ENCODE data around the gene CLEC4F. TPM values are rescaled to one million over a fixed set of nuclear protein-coding genes. Genes with fewer than 3 reads are reported as not detected.
A peak's percentile ranks its signal among the peaks of the same experiment; 100 is the strongest.

CLEC4F gene
- total RNA-seq, 2 experiments from 2014 or later, result not detected

- Mint-ChIP-seq H3K27ac (no peak overlapping the region), H3K4me1 (ENCODE audit: low read depth) (peaks cover 2% of the 10 kb centered on the region), H3K27me3 (peaks cover 11% of the 10 kb centered on the region), H3K9me3 (no peaks in the 10 kb centered on the region), H3K4me3 (no peak overlapping the region), H3K36me3 (ENCODE audit: low read depth) (no peaks in the 10 kb centered on the region)
- TF ChIP-seq, protein P1, sequence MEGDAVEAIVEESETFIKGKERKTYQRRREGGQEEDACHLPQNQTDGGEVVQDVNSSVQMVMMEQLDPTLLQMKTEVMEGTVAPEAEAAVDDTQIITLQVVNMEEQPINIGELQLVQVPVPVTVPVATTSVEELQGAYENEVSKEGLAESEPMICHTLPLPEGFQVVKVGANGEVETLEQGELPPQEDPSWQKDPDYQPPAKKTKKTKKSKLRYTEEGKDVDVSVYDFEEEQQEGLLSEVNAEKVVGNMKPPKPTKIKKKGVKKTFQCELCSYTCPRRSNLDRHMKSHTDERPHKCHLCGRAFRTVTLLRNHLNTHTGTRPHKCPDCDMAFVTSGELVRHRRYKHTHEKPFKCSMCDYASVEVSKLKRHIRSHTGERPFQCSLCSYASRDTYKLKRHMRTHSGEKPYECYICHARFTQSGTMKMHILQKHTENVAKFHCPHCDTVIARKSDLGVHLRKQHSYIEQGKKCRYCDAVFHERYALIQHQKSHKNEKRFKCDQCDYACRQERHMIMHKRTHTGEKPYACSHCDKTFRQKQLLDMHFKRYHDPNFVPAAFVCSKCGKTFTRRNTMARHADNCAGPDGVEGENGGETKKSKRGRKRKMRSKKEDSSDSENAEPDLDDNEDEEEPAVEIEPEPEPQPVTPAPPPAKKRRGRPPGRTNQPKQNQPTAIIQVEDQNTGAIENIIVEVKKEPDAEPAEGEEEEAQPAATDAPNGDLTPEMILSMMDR (IDR thresholded peaks at IDR 0.05), result no peak
- ATAC-seq, result no peak
- DNase-seq, result no peak
- intact Hi-C loops (cut with micrococcal nuclease), result no loop called here
- ChIA-PET POLR2A (no interaction called here), CTCF (interaction anchor here (1.1 to 3.0 kb wide), 7 partner anchors 12 to 163 kb away, joined by 3 to 10 read pairs (median 4); no protein-coding TSS in a partner anchor)
Observed at GRCh38 chr2:70797506-70797905, 22.9 kb downstream of the CLEC4F start.

GRCh38 chr2:70796262-70796661, 24.1 kb downstream of the CLEC4F start:
- Mint-ChIP-seq H3K27me3 (peaks cover 21% of the 10 kb centered on the region), H3K36me3 (ENCODE audit: low read depth) (no peaks in the 10 kb centered on the region), H3K4me1 (ENCODE audit: low read depth) (peaks cover 2% of the 10 kb centered on the region), H3K4me3 (no peak overlapping the region), H3K27ac (no peak overlapping the region), H3K9me3 (no peaks in the 10 kb centered on the region)
- no peak for DNase-seq
- intact Hi-C loops (cut with micrococcal nuclease), result no loop called here
- POLR2A ChIA-PET, result no interaction called here
- no peak for ATAC-seq
- TF ChIP-seq, protein P1 (IDR thresholded peaks at IDR 0.05), result no peak
- CTCF ChIA-PET, result interaction anchor here (0.8 to 3.0 kb wide), 8 partner anchors 11 to 164 kb away, joined by 3 to 10 read pairs (median 4); no protein-coding TSS in a partner anchor

- Mint-ChIP-seq H3K9me3 (no peaks in the 10 kb centered on the region), H3K4me3 (no peak overlapping the region), H3K36me3 (ENCODE audit: low read depth) (no peaks in the 10 kb centered on the region), H3K27ac (no peak overlapping the region), H3K27me3 (peaks cover 26% of the 10 kb centered on the region), H3K4me1 (ENCODE audit: low read depth) (peaks cover 4% of the 10 kb centered on the region)
- intact Hi-C loops (cut with micrococcal nuclease), result no loop called here
- ATAC-seq, result peak; percentile 51
- ChIA-PET POLR2A (no interaction called here), CTCF (interaction anchor here (0.8 to 3.0 kb wide), 5 partner anchors 27 to 153 kb away, joined by 3 to 10 read pairs (median 5); no protein-coding TSS in a partner anchor)
- peak; percentile 48 for DNase-seq
- TF ChIP-seq, protein P1 (IDR thresholded peaks at IDR 0.05), result no peak
Observed at GRCh38 chr2:70795164-70795995, 25.0 kb downstream of the CLEC4F start.

DNA sequence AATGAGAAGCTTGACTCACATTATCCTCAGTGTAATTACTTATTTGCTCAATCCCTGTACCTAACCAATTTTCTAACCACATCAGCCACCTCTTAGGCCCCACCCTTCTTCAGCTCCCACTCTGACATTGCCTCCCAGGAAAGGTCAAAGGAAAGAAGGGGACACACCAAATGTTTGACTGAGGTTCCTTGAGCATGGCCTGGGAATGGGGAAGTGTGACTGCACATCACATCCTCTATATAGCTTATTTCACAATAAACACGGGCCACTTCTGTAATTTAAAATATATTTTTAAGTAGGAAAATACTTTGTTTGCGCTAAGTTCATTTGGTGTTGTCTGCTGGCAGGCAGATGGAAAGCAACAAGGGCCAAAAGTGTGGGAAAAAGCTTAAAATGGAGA, 26.9 kb downstream of the CLEC4F start:
- TF ChIP-seq, protein P1 (IDR thresholded peaks at IDR 0.05), result no peak
- intact Hi-C loops (cut with micrococcal nuclease), result no loop called here
- H3K27ac Mint-ChIP-seq, result no peak overlapping the region
- peaks cover 33% of the 10 kb centered on the region for H3K27me3 Mint-ChIP-seq
- peaks cover 2% of the 10 kb centered on the region for H3K36me3 Mint-ChIP-seq (ENCODE audit: low read depth)
- DNase-seq, result no peak
- H3K9me3 Mint-ChIP-seq, result no peaks in the 10 kb centered on the region
- peaks cover 10% of the 10 kb centered on the region for H3K4me1 Mint-ChIP-seq (ENCODE audit: low read depth)
- CTCF ChIA-PET, result interaction anchor here (1.3 to 1.4 kb wide), 3 partner anchors 127 to 156 kb away, joined by 3 to 7 read pairs (median 4); no protein-coding TSS in a partner anchor
- H3K4me3 Mint-ChIP-seq, result no peak overlapping the region
- ATAC-seq, result no peak
- POLR2A ChIA-PET, result no interaction called here
